GM19463 (cell line): ENCODE data around the gene DENND5B.
"Not testable (repeated sequence)": the region's sequence is repeated elsewhere in the genome, so short reads cannot be mapped to it uniquely, and the experiment has no call there.

Experiments used
- ATAC-seq: cut with Tn5 transposase; IDR thresholded peaks from one replicate; pipeline ENCODE4 v1.9.1; 2021; ENCODE audit warnings: mild to moderate bottlenecking, moderate library complexity; ENCODE audit not compliant: unreplicated experiment

DENND5B gene

GRCh38 chr12:31590642-31591379 is at the start of gene DENND5B:
Gene DENND5B, minus strand, starts transcription at chr12:31591136. Its CDS starts 304 bp downstream, at chr12:31590832.
- ATAC-seq = peak; percentile 50

GRCh38 chr12:31634620-31635019 is 43.7 kb upstream of the DENND5B start:
- ATAC-seq = no peak

- ATAC-seq = no peak
These were observed 42.5 kb upstream of the DENND5B start for GRCh38 chr12:31633464-31633863.

- ATAC-seq = no peak
These were observed 40.9 kb upstream of the DENND5B start for GRCh38 chr12:31631809-31632208.

GRCh38 chr12:31631023-31631724 is 40.2 kb upstream of the DENND5B start:
- no peak for ATAC-seq

- ATAC-seq = no peak
These were observed 39.1 kb upstream of the DENND5B start for GRCh38 chr12:31629756-31630732.

GRCh38 chr12:31627456-31628054 is 36.6 kb upstream of the DENND5B start:
- no peak for ATAC-seq

GRCh38 chr12:31626270-31626995 is 35.5 kb upstream of the DENND5B start:
- ATAC-seq = no peak

GRCh38 chr12:31622038-31622437 is 31.1 kb upstream of the DENND5B start:
- no peak for ATAC-seq

GRCh38 chr12:31620311-31620710 is 29.4 kb upstream of the DENND5B start:
- no peak for ATAC-seq

GRCh38 chr12:31618228-31619025 is 27.5 kb upstream of the DENND5B start:
- ATAC-seq = no peak

- ATAC-seq = no peak
These were observed 21.9 kb upstream of the DENND5B start for GRCh38 chr12:31612819-31613218.

- ATAC-seq = not testable (repeated sequence)
These were observed 17.4 kb upstream of the DENND5B start for GRCh38 chr12:31608299-31608698.

- no peak for ATAC-seq
These were observed 14.6 kb upstream of the DENND5B start for GRCh38 chr12:31605531-31605930.

- peak; percentile 98 for ATAC-seq
These were observed 12.6 kb upstream of the DENND5B start for GRCh38 chr12:31603546-31604009.

GRCh38 chr12:31600750-31601149 is 9.8 kb upstream of the DENND5B start:
- no peak for ATAC-seq

- ATAC-seq = no peak
These were observed 9.3 kb upstream of the DENND5B start for GRCh38 chr12:31600252-31600651.

GRCh38 chr12:31599053-31599452 is 8.1 kb upstream of the DENND5B start:
- ATAC-seq = no peak

GRCh38 chr12:31597066-31597465 is 6.1 kb upstream of the DENND5B start:
- ATAC-seq = no peak
